Stimulated activated CD8-positive, alpha-beta memory T cell treated with anti-CD3 and anti-CD28 coated beads, Interleukin-4, amount 100 ng/mL, for 24 hours (primary cell): Measurements from ENCODE around the gene BTAF1.
A peak's percentile ranks its signal among the peaks of the same experiment; 100 is the strongest.
"Not testable (repeated sequence)": the region's sequence is repeated elsewhere in the genome, so short reads cannot be mapped to it uniquely, and the experiment has no call there.

Experiments
- DNase-seq: peaks from one replicate; pipeline ENCODE4 v3.0.0-alpha.2; 2020; ENCODE audit warnings: low read depth

The BTAF1 gene

DNA sequence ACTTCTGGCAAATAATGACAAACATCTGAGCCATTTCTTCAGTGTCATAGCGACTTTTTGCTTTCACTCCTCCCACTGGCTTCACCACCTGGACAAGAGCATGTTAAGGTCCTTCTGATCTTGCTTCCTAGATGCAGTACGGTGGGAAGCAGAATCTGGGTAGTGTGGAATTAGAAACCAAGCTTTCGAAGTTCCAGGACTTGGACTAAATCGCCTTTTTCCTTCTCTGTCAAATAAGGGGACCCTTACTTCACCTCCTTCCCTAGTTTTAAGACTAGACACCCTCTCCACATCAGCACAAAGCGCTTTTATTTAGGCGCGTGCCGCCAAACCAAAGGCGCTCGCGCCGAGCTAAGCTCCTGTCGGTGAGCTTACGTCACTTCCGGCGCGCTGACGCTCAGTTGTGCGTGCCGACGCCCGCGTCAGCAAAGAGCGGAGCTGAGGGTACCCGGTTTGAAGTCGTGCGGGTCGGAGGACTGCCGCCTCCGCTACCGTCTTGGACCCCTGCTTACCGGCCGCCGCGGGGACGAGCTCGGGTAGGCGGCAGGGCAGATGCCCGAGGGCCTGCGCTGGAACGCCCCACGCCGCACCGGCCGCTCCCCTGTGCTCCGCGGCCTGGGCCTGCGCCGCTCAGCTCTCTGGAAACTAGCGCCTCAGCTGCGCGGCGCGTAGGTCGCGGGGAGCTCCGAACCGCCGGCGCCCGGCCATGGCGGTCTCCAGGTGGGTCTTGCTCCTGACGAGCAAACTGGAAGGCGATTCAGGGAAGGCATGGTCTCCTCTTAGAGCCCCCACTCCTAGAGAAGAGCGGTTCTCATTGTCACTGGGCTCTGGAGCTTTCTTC is at the start of gene BTAF1:
BTAF1 (plus strand) TSS at position 400 of the 841 bp plus-strand sequence; CDS start at position 707, 307 bp downstream.
- DNase-seq: peak; percentile 87

DNA sequence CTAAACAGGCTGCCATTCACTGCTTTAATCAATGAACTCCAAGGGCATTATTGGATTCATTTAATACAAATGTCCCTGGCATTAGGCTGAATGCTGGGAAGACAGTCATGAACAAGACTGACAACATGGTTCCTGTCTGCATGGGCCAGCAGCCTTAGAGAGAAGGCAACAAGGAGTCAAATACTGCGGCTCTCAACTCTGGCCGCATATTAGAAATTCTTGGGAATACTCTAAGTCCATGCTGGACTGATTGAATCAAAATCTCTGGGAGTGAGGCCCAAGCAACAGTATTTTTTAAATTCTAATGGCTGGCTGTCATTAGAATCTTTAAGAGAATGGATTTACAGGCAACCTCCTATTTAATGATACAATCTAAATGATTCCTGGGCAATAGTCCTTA is 48.4 kb upstream of the BTAF1 start:
- no peak for DNase-seq

DNA sequence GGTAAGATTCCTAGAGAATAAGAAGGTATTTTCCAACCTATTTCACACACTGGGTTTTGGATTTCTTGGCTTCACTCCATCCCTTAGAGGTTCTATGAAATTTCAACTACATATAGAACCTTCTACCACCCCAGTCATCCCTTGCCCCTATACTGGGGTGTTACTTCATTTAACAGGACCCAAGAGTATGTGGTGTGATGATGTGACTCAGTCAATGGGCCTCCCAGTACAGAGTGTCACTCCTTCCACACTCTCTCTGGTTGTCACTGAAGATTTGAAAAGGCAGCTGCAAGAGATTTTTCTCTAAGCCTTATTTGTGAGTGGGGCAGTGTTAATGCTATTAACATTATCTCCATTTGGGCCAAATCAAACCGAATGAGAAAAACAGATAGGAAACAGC is 47.8 kb upstream of the BTAF1 start:
- DNase-seq: no peak

DNA sequence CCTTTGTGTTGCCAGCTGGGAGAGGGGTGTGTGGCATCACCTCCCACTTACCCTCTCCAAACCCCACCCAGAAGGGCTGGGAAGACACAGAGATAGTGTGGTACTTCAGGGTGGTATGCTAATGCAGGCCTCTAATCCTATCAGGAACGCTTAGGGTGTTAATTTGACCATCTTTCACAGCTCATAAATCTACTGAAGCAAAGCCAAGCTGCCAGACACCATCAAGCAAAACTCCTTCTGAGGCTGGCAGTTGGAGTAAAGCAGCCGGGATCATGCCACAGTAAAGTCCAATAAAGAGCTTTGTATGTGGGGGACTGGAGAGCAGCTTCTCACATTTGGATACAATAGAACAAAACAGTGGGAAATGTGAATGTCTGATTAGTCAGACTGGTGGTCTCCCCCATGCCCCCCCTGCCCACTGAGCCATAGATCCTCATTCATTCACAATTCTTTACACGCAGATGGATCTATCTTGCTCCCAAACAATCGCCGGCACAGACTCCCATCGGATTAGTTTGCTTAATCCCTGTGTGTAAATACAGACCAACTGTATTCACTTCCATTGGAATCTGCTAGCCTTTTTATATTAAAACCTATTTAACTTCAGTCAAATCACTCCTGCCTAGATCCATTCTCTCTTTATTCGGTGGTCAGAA is 43.9 kb upstream of the BTAF1 start:
- no peak for DNase-seq

DNA sequence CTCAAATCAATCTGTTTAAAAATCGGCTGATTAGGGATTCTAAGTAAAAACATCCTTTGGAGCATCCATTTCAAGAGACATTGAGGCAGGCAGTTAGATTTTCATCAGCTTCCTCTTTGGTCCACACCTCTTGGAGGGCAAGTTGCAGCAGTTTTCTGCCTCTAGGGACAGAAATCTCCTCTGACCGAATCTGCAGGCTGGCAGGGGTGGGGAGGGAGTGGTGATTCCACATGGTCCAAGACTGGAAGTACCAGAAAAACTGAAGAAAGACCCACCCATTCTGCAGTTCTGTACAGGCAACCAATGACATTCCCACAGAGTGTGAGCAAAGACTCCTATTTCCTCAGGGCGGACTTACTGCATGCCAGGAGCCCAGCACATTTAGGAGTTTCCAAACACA is 43.3 kb upstream of the BTAF1 start:
- DNase-seq: no peak

DNA sequence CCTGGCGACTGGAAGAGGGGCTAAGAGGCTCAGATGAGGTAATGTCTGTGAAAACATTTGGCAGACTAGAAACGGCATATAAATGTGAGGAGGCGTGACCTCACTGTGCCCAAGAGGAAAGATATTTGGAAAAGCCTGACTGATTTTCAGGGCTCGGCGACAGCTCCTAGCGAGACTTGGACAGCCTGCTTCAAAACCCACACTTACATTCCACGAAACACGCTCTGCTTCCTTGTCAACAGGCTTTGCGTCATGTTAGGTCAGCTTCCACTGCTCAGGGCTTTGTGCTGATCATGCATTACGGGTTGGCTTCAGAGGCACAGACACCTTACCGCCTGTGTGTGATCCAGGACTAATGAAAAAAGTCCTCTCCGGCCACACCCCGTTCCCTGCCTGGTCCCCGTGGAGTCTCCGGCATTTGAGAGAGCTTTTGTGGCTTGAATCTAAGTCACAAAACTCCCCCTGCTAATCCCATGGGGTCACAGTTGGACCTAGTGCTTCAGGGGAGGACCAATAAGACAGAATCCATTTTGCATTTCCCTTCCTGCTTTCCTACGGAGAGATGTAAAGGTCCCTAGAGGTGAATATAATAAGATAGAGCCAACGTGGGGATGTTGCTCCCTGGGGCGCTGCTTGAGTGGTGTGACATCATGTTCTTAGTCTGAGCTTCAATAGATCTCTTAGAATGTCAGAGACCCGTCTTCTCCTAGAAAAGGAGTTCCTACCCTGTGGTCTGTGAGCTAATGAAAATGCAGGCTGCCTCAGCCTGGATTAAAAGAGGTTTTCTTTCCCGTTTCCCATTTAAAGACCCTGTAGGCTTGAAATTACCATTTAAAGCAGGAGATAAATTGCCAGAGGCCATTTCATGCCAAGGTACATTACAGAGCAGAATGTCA is 39.8 kb upstream of the BTAF1 start:
- DNase-seq: no peak

DNA sequence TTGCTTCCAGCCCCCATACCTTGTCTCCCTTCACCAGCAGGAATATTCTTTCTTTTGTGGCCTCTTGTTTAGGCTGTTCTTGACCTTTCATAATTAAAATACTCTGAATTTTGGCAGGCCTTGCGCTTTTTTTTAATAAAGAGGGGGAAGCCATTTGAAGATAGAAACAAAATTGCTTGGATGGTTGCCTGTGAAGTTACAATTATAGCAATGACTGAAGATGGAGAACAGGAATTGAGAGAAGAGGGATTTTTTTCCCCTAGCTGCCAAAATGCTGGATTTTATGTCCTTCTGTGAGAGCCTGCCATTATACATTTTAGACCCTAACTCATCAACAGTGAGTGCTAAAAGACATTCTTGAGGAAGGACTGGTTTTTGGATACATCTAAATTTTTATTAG is 39.0 kb upstream of the BTAF1 start:
- DNase-seq: no peak

DNA sequence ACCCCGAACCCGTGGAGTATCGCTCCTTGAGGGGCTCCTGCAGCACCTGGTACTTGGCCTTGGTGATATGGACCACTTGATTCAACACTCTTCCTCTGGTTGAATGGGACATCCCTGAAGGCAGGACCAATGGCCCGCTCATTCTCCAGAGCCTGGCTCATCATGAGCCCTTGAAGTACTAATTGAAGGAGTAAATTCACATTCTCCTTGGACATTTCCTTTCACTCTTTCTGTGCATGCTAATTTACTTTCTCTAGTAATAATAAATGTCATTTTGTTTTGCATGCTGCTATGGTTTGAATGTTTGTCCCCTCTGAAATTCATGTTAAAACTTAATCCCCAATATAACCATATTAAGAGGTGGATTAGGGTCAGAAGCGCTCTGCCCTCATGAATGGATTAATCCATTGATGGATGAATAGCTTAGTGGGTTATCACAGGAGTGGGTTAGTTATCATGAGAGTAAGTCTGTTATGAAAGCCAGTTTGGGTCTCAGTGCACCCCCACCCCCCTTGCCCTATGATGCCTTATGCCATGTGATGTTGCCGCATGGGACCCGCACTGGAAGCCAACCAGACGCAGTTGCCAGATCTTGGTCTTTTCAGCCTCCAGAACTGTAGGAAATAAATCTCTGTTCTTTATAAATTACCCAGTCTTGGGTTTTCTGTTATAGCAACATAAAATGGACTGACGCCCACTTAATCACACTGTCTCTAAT is 38.0 kb upstream of the BTAF1 start:
- DNase-seq: no peak

DNA sequence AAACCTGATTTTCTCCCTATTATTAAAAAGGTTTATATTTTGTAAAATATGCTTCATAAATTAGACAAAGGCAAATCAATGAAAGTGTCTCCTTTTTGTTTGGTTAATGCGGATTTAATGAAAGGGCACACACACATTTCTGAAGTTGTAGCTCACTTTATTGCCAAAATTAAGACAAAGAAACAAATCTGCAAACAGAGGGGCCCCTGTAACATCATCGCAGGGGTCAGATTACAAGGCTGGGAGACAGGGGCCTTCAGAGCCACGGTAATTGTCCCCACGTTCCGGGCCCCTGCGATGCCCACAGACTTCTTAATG is 36.7 kb upstream of the BTAF1 start:
- DNase-seq: no peak

DNA sequence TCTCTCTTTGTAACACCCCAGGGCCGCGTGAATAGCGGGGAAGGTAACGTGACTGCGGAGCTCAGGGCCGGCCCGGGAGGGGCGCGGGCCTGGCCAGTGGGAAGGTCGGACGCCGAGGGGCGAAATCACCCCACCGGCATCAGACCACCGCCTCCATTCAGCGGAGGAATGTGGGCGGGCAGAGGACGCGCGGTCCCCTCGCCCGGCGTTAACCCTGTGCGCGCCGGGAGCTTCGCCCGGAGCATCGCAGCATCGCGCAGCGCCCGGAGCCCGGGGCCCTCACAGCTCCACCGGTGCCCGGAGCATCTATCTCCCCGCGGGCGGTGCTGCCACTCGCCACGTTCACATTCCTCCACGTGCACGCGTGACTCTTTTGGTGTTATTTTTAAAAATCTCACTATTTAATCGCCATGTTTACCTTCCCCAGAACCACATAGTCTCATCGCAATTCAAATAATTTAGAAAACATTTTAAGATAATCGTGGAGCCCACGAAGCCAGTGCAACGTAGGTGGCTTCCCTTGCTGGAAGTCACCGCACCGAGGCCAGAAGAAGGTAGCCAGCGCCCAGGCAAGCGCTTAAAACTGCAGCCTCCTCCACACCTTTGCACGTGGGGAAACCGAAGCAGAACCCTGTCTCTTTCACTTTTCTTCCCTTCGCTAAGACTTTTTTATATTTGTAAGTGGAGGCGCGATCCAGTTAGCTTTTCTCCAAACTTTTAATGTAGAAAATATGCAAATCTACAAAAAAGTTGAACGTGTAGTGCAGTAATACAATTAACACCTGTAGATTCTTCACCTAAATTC is 36.1 kb upstream of the BTAF1 start:
- no peak for DNase-seq

DNA sequence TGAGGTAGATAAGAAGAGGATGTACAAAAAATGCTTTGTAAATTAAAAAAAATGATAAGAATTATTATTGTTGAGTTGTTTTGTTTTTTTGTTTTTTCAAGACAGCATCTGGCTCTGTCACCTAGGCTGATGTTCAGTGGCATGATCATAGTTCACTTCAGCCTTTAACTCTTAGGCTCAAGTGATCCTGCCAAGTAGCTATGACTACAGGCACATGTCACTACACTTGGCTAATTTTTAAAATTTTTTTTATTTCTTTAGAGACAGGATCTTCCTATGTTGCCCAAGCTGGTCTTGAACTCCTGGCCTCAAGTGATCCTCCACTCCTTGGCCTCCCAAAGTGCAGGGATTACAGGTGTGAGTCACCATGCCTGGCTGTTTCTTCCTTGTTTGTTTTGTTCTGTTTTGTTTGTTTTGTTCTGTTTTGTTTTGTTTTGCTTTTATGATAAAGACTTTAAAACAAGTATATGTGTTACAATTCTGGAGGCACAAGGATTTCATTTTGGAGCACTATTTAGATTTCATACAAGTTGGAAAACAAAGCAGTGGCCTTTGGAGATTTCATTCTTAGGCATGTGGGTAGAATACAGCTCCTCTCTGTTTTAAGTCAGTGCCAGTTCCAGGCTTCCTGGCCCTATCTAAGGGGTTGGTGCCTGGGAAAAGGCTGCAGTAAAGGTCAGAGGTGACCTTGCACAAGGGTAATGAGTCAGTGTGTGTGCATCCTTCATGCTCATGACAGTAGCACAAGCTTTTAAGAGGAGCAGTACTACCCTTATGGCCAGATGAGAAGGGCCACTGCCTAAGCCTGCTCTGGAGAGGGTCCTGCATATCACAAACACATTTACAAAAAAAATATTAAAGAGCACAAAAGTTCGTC is 32.2 kb upstream of the BTAF1 start:
- DNase-seq: no peak

DNA sequence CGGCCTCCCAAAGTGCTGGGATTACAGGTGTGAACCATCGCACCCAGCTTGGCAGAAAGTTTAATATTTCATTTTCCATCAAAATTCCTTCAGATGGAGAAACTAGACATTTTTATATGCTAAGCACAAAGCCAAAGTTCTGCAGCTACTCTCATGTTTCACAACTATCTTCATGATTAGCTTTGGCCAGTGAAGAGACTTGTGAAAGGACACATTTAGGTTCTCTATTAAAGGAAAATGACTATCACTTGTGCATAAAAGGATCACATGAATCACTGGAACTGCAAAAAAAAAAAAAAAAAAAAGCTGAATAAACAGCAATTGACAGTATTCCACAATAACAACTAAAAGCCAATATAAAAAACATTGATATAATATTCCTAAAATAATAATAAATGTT is 30.5 kb upstream of the BTAF1 start:
- no peak for DNase-seq

DNA sequence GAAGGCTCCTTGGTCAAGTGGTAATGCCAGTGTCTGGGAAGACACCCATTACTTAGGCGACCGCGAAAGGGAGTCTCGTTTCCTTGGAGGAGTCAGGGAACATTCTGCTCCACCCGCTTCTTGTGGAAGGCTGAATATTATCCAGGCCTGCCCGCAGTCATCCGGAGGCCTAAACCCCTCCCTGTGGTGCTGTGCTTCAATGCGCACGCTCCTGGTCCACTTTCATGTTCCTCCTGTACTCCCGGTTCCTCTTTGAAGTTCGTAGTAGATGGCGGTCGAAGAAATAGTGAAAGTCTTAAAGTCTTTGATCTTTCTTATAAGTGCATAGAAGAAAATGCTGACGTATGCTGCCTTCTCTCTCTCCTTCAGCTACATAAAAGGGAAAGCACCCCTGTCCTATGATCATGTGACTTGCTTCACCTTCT is 29.3 kb upstream of the BTAF1 start:
- not testable (repeated sequence) for DNase-seq

DNA sequence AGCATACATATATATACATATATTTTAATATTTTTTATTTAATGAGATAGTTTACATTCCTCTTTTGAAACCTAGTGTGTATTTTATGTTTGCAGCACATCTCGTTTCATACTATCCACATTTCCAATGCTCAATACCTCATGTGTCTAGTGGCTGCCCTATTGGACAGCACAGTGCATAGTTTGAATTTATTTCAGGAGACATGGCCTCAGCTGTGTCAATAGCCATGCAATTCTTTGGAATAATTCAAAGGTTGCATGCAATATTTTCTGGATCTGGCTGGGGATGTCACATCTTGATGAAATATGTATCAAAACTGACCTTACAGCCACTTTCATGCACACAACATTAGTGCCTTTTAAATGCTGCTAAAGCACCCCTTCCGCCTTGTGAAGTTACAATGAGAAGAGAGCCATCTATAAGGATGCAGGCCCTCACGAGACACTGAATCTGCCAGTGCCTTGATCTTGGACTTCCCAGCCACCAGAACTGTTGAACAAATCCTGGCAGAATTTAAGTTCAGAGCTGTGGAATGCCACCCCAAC is 27.3 kb upstream of the BTAF1 start:
- no peak for DNase-seq

DNA sequence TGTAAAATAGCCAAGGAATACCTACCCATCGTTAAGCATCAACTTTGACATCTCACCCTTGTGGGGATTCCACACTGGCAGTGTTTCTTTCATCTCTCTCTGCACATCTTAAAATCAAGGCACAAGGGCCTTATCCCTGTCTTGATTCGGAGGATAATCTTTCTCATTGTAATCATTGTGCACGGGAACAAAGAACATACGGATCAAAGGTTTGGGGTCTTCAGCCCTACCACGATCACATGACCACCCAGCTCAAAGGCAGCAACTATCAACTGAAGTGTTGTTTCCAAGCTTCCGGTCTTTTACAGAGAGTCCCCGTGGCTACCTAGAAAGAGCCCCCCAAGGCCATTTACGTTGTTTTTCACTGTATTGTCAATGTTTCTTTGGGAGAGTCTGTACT is 26.1 kb upstream of the BTAF1 start:
- DNase-seq: no peak

DNA sequence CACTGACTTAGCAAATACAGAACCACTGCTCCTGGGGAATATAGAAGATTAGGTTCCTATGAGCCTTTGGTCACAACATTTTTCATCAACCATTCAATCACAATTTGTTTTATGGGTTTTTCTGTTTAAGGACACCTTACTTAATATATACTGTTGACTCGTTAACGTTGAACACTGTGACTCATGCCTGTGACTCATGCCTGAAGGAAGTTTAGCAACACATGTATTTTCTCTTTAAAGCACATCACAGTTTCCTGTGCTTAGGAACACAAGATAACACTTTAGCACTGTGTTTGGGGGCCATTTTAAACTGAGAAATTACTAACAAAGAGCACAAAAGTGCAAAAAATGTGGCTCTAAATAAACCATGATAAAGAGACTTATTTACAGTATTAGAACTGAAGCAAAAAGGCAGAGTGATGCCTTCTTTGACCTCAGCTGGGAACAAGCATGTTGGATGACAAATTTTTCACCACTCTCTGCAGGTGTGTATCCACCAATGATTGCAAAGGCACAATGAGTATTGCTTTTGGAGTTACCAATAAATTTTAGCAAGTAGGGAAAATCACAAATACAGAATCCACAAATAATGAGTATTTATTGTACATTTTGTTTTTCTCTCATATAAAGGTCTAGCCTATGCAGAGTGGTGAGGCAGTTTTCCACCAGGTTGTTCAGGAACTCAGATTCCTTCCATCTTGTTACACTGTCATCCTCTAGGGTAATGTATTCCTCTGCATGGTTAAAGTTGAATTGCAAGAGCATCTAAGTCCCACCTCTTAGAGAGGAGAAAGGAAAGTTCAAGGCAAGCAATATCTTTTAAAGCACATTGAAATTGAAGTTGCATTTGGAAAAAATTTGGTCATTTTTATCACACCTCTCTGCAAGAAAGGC is 21.5 kb upstream of the BTAF1 start:
- DNase-seq: peak; percentile 28

DNA sequence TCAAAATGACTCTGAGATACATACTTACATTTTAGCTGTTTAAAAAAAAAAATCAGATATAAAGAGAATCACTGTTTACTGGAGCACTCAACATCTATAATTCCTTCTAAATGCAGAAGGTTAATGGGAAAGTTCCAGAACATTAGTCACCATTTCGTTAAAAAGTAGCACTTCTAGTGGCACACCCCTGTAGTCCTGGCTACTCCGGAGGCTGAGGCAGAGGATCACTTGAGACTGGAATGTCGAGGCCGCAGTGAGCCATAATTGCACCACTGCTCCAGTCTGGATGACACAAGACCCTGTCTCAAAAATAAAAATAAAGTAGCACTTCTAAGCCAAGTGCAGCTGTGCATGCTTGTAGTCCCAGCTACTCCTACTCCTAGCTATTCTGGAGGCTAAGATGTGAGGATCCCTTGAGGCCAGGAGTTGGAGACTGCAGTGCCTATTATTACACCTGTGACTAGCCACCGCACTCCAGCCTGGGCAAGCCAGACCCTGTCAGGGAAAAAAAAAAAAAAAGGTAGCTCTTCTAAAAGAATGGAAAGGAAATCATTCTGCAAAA is 16.5 kb upstream of the BTAF1 start:
- DNase-seq: no peak

DNA sequence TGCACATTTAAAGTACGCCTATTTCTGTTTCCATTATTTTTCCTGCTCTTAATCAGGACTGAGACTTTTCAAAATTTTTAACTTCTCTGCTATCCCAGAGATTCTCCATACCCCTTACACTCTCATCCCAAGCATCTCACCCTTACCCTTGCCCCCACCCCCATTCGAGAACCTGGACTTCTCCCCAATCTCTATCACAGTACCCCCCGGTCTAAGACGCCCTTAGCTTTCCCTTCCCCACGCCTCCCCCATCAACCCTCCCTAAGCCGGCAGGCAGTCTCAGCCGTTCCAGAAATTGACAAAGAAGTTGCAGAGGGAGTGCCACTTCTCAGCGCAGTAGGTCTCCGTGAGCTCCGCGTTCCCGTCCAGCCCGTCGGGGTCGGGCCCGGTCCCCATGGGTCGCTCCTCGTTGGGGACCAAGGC is 15.6 kb upstream of the BTAF1 start:
- DNase-seq: no peak
